PC-9 (cell line): ENCODE data around the gene XAGE1A.

Experiments used
- EZH2 ChIP-seq: fragments of 200-600 bp; sonication (generic); IDR thresholded peaks from 2 replicates; pipeline ENCODE4 v1.8.0; 2017; ENCODE audit warnings: antibody characterized with exemption, low read depth
- TF ChIP-seq, protein P1 (sequence below): fragments of 200-600 bp; sonication (generic); conservative IDR thresholded peaks from 2 replicates; pipeline ENCODE4 v1.6.1; 2017; ENCODE audit warnings: mixed run types, antibody characterized with exemption, mild to moderate bottlenecking, moderate library complexity

DNA sequence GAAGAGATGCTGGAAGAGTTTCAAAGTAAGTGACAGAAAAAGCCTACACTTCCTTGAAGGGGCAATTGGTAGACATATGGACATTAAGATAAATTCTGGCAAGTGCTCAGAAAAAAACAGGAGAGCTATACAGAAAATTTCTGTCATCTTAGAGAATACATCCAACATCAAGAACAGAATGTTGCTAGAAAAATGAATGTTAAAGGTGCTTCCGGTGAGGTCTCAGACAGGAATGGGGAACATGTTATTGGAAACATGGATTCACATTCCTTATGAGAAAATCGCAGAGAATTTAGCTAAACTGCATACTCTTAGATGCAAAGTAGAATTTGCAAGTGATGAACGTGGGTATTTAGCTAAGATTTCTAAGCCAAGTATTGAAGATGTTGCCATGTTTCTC, 11.7 kb downstream of the XAGE1A start:
- TF ChIP-seq EZH2: no peak
- TF ChIP-seq, protein P1, sequence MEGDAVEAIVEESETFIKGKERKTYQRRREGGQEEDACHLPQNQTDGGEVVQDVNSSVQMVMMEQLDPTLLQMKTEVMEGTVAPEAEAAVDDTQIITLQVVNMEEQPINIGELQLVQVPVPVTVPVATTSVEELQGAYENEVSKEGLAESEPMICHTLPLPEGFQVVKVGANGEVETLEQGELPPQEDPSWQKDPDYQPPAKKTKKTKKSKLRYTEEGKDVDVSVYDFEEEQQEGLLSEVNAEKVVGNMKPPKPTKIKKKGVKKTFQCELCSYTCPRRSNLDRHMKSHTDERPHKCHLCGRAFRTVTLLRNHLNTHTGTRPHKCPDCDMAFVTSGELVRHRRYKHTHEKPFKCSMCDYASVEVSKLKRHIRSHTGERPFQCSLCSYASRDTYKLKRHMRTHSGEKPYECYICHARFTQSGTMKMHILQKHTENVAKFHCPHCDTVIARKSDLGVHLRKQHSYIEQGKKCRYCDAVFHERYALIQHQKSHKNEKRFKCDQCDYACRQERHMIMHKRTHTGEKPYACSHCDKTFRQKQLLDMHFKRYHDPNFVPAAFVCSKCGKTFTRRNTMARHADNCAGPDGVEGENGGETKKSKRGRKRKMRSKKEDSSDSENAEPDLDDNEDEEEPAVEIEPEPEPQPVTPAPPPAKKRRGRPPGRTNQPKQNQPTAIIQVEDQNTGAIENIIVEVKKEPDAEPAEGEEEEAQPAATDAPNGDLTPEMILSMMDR: no peak
